Activated T-cell treated with anti-CD3 and anti-CD28 coated beads, Interleukin-2, amount 50 U/mL, for 72 hours (primary cell): ENCODE data around the gene LMX1A. TPM values are rescaled to one million over a fixed set of nuclear protein-coding genes. Genes with fewer than 3 reads are reported as not detected.

ENCODE experiments used
- ATAC-seq, 2 donors: fragments of 150-1000 bp; cut with Tn5 transposase; replicated peaks in 1 of 2; 2 replicates each; pipeline ENCODE4 v1.10.0; 2021; ENCODE audit warnings: moderate library complexity in 2 of 2, mild to moderate bottlenecking in 1 of 2
- DNase-seq, 2 donors: peaks; one replicate each; pipeline ENCODE4 v3.0.0; 2021 to 2022; ENCODE audit warnings: mixed read lengths in 1 of 2
- H3K27ac Mint-ChIP-seq: one replicate; pipeline ENCODE4 v1.8.0; 2022; ENCODE audit warnings: mild to moderate bottlenecking, moderate library complexity, mixed read lengths
- H3K27me3 Mint-ChIP-seq: one replicate; pipeline ENCODE4 v1.8.0; 2022; ENCODE audit warnings: low read depth, mixed read lengths
- H3K36me3 Mint-ChIP-seq, 2 donors: one replicate each; pipeline ENCODE4 v1.8.0; 2022; ENCODE audit warnings: mixed read lengths in 2 of 2, mild to moderate bottlenecking in 1 of 2; ENCODE audit not compliant: insufficient read depth in 2 of 2
- H3K4me1 Mint-ChIP-seq: one replicate; pipeline ENCODE4 v1.8.0; 2022; ENCODE audit warnings: low read depth, mixed read lengths
- H3K4me3 Mint-ChIP-seq, 2 donors: one replicate each; pipeline ENCODE4 v1.8.0; 2022; ENCODE audit warnings: mild to moderate bottlenecking in 2 of 2, mixed read lengths in 2 of 2, moderate library complexity in 2 of 2
- H3K9me3 Mint-ChIP-seq, 2 donors: one replicate each; pipeline ENCODE4 v1.8.0; 2022; ENCODE audit warnings: mixed read lengths in 2 of 2
- total RNA-seq, 2 donors: library from RNA; stranded (reverse); gene quantifications; one replicate each; pipeline ENCODE4 v1.2.3, GENCODE V29; 2022

LMX1A gene
- total RNA-seq, 2 donors from 2014 or later = not detected

DNA sequence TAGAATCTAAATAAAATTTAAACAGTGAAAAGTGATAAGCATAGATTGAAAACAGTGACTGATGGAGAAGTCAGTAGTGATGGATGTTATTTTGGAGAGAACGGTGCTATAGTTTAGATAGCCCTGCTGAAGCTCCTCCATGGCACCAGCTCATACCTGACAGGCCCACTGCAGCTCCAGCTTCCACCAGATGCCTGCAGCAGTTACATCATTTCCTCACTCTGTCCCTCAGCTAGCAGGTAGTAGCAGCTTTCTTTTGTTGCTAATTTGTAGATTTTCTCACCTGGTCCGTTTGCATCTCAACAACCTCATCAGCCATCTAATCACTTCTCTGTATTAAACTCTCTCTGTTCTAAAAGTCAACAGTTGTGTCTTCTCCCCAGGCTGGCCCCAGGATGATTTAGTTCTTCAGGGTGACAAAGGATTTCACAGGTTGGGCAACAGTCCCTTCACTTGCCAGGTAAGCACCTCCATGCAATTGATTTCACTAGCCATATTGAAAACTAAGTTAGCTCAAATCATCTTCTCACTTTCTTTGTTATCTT lies 128.3 kb downstream of the LMX1A start:
- peaks cover 1% of the 10 kb centered on the region for H3K27me3 Mint-ChIP-seq
- no peak overlapping the region for H3K4me3 Mint-ChIP-seq
- ATAC-seq (no peak), DNase-seq (no peak)
- H3K36me3 Mint-ChIP-seq = no peaks in the 10 kb centered on the region
- H3K4me1 Mint-ChIP-seq = no peaks in the 10 kb centered on the region
- H3K27ac Mint-ChIP-seq = no peak overlapping the region
- peaks cover 0 to 4% of the 10 kb centered on the region in 2 donors for H3K9me3 Mint-ChIP-seq

DNA sequence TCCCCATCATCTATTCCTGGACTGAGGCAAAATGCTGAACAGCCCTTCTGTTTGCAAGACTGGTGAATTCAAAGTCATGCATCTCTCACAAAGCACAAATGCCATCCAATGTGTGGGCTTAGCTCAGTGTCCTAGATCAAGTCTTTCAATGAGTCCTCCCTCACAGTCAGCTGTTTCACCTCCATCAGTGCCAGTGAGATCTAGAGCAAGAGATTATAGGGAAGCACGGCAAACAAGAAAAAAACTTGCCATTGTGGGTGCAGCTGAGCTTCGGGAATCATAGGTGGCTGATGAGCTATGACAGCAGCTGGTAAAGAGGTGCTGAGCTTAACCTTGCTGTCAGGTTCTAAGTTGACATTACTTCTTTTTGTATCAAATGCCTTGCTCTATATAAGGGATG lies 130.2 kb downstream of the LMX1A start:
- ATAC-seq (no peak), DNase-seq (no peak)
- Mint-ChIP-seq H3K27me3 (no peaks in the 10 kb centered on the region), H3K9me3 (peaks cover 0 to 4% of the 10 kb centered on the region in 2 donors), H3K36me3 (no peaks in the 10 kb centered on the region), H3K4me3 (no peak overlapping the region), H3K27ac (no peak overlapping the region), H3K4me1 (no peaks in the 10 kb centered on the region)

DNA sequence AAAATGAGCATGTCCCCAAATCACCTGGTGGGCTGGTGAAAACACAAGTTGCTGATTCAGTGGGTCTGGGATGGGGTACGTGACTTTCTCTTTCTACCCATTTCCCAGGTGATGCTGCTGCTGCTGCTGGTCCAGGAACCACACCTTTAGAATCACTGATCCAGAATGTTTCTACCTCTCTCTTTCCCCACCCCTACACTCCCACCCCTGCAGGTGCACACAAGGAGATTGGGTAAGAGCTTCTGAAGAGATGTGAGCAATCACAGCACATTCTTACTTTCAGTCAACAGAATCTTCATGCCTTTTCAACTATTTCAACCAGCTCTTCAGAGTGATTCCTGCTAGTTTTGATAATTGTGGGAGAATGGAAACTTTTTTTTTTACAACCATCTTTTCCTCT lies 130.9 kb downstream of the LMX1A start:
- H3K36me3 Mint-ChIP-seq = no peaks in the 10 kb centered on the region
- ATAC-seq = no peak
- peaks cover 0 to 4% of the 10 kb centered on the region in 2 donors for H3K9me3 Mint-ChIP-seq
- DNase-seq = no peak
- no peaks in the 10 kb centered on the region for H3K27me3 Mint-ChIP-seq
- H3K4me3 Mint-ChIP-seq = no peak overlapping the region
- H3K27ac Mint-ChIP-seq = no peak overlapping the region
- no peaks in the 10 kb centered on the region for H3K4me1 Mint-ChIP-seq

DNA sequence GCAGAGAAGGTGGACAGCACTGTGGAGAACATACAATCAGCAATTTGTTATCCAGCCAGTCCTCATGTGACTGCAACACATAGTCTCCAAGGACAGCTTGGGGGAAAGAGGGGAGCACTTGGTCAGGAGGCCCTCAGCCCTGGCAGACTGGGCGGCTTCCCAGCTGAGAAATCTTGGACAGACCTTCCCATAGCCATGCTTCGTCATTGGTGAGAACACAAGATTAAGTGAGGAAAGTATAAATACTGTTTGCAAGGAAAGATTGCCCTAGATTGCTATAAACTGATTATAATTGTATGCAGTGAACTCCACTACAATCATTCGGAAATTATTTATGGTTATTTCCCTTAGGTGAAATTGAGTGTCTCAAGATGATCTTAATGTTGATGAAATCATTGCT lies 131.5 kb downstream of the LMX1A start:
- Mint-ChIP-seq H3K36me3 (no peaks in the 10 kb centered on the region), H3K27ac (no peak overlapping the region), H3K27me3 (peaks cover 4% of the 10 kb centered on the region), H3K9me3 (peaks cover 0 to 4% of the 10 kb centered on the region in 2 donors), H3K4me3 (no peak overlapping the region), H3K4me1 (no peaks in the 10 kb centered on the region)
- ATAC-seq (no peak), DNase-seq (no peak)

DNA sequence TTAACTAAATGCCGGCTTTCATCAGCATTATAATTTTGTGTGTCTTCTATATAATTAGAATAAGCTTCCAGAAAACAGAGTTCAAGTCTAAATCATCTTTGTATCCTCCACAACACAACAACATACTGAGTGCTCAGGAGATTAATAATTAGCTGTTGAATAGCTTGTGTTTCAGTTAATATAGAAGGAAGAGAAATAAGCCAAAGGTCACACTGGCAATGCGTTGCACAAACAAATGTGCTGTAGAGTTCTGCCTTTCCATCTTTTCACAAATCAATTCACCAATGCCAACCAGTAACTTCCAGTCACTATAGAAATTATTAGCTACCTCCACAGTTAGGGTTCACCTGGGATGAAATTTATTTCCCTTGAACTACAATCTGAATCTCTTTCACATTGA lies 132.0 kb downstream of the LMX1A start:
- no peak for DNase-seq
- no peak overlapping the region for H3K27ac Mint-ChIP-seq
- H3K27me3 Mint-ChIP-seq = peaks cover 9% of the 10 kb centered on the region
- H3K4me1 Mint-ChIP-seq = no peaks in the 10 kb centered on the region
- no peak for ATAC-seq
- peaks cover 0 to 4% of the 10 kb centered on the region in 2 donors for H3K9me3 Mint-ChIP-seq
- H3K4me3 Mint-ChIP-seq = no peak overlapping the region
- no peaks in the 10 kb centered on the region for H3K36me3 Mint-ChIP-seq

DNA sequence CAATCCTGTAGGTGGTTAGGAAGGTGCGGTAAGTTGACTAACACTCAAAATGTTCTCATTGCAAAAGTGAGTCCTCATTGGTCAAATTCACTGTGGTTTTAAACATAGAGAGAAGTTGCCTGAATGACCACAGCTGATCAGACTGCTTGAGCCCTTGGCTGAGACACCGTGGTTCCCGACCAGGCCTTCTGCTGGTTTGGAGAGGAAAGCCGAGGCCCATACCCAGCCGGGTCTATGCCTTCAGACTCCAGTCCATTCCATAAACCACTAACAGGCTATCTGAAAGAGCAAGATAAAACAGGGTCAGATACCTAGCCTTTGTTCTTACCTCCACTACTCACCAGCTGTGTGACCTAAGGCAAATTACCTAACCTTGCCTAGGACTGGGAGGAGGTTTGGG lies 133.9 kb downstream of the LMX1A start:
- Mint-ChIP-seq H3K4me1 (no peaks in the 10 kb centered on the region), H3K27ac (no peak overlapping the region), H3K9me3 (peaks cover 0 to 4% of the 10 kb centered on the region in 2 donors), H3K4me3 (no peak overlapping the region), H3K27me3 (peaks cover 15% of the 10 kb centered on the region), H3K36me3 (no peaks in the 10 kb centered on the region)
- ATAC-seq (no peak), DNase-seq (no peak)

DNA sequence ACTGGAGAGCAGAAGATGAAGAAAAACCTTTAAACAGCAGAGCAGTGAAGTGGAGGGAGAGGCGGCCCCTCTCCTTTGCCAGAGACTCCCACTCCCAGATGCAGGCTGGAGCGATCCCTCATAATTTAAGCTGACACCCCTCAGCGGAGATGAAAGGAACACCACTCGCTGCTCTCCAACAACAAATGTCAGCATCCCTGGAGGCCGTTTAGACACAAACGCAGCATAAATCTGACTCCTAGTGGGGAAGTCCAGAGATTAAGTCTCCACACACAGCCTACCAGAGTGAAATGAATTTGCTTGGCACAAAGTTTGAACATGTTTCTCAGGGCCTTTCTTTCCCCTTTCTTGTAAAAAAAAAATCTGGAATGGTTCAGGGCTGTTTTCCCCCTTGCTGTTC lies 137.8 kb downstream of the LMX1A start:
- Mint-ChIP-seq H3K36me3 (no peaks in the 10 kb centered on the region), H3K9me3 (no peaks in the 10 kb centered on the region), H3K4me1 (no peaks in the 10 kb centered on the region), H3K4me3 (no peak overlapping the region), H3K27me3 (peaks cover 15% of the 10 kb centered on the region), H3K27ac (no peak overlapping the region)
- ATAC-seq = no peak
- DNase-seq = no peak

DNA sequence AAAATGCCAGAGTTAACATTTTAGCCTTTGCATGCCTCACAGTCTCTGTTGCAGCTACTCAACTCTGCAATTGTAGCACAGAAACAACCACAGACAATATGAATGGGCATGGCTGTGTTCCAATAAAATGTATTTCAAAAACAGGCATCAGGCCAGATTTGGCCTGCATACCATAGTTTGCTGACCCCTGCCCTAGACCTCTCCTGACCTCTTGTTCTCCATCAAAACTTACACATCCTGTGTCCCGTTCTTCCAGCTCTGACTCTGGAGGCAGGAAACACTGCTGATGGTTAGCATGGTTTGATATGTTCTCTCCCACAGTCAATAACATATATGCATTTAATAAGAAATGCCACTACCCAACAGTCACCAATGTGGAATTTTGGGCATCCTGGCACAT lies 138.6 kb downstream of the LMX1A start:
- Mint-ChIP-seq H3K4me3 (no peak overlapping the region), H3K36me3 (no peaks in the 10 kb centered on the region), H3K27ac (no peak overlapping the region), H3K27me3 (peaks cover 15% of the 10 kb centered on the region), H3K4me1 (no peaks in the 10 kb centered on the region), H3K9me3 (no peaks in the 10 kb centered on the region)
- no peak for DNase-seq
- no peak for ATAC-seq

DNA sequence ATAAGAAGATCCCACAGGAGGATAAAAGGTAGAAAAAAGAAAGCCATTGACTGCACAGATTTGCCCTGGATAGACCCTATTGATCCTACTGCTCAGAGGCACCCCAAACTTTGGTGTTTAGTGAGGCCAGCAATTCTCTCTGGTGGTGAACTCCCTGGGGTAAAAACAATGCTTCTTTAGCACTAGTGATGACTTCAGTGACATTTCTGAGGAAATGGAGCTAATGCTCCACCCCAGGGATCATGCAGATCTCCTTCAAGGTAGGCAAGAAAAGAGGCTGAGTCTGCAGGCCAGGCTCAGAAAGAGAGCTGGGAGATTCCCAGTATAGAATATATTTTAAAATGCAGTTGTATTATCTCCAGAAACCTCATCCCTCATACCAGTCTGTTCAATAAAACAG lies 140.3 kb downstream of the LMX1A start:
- no peak overlapping the region for H3K4me3 Mint-ChIP-seq
- no peak for ATAC-seq
- H3K4me1 Mint-ChIP-seq = no peaks in the 10 kb centered on the region
- no peak for DNase-seq
- H3K9me3 Mint-ChIP-seq = no peaks in the 10 kb centered on the region
- H3K27ac Mint-ChIP-seq = no peak overlapping the region
- H3K36me3 Mint-ChIP-seq = no peaks in the 10 kb centered on the region
- H3K27me3 Mint-ChIP-seq = peaks cover 15% of the 10 kb centered on the region

DNA sequence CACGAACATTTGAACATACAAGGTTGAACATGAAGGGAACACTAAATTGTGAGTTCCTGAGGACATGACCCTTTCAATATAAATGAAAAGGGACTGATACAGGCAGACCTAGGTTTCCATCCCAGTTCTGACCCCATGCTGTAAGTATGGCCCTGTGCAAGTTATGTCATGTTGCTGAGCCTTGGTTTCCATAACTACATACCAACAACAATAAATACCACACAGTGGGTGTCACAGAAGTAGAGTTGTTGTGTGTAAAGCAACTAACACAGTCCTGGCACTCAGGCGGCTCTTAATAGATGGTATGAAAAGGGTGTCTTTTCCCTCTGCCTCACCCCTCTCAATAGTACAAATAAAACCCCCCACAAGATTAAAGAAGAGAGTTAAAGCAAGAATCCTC lies 140.8 kb downstream of the LMX1A start:
- H3K27me3 Mint-ChIP-seq = peaks cover 15% of the 10 kb centered on the region
- H3K4me1 Mint-ChIP-seq = no peaks in the 10 kb centered on the region
- no peaks in the 10 kb centered on the region for H3K36me3 Mint-ChIP-seq
- no peak overlapping the region for H3K4me3 Mint-ChIP-seq
- no peak overlapping the region for H3K27ac Mint-ChIP-seq
- no peak for DNase-seq
- no peak for ATAC-seq
- no peaks in the 10 kb centered on the region for H3K9me3 Mint-ChIP-seq

DNA sequence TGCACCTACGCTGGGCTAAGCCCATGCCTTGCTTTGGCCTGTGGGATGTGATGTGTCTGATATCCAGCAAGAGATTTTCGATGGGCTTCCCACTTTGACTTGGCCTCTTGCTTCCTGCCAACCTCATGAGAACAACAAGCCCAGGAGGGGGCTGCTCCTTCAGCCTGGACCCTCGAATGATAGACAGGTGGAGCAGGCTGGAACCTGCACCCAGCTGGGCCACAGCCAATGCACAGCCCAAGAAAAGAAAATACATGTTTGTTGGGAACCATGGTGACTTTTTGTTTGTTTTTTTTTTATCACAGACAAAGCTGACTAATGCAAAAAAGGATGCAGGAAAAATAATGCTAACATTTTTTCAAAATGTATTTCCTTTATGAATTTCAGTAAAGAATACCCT lies 144.3 kb downstream of the LMX1A start:
- Mint-ChIP-seq H3K4me1 (no peaks in the 10 kb centered on the region), H3K36me3 (no peaks in the 10 kb centered on the region), H3K4me3 (no peak overlapping the region), H3K27ac (no peak overlapping the region), H3K27me3 (no peaks in the 10 kb centered on the region), H3K9me3 (no peaks in the 10 kb centered on the region)
- DNase-seq = no peak
- no peak for ATAC-seq

DNA sequence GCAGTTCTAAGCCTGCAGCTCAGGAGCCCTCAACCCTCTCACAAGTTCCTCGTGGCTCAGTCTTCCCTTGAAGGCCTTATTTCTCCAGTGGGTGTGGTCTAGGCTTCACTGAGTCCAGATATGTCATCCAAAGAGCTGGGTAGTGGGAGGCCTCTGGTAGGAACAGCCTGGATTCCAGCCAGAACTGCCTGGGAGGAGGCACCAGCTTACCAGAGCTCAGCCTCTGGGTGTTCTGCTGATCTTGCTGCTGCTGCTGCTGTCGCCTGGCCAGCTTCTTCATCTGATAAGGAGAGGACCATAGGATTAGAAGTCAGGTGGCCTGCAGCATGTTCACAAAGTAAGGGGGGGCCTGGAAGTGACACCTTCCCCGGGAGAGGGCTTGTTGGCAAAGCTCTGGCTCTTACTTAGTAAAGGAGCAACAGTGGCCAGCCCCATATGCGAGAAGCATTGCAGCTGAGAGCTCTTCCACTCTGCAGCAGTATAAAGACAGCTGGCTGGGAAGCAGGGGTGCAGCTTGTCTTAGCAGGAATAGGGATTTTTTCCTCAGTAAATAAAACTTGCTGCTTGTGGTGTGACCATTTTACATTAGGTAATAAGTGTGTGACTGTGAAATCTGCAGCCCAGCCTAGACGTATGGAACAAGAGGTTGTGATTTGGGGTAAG lies 148.5 kb downstream of the LMX1A start:
- Mint-ChIP-seq H3K27me3 (no peaks in the 10 kb centered on the region), H3K36me3 (no peaks in the 10 kb centered on the region), H3K4me1 (no peaks in the 10 kb centered on the region), H3K27ac (no peak overlapping the region), H3K9me3 (no peaks in the 10 kb centered on the region), H3K4me3 (no peak overlapping the region)
- no peak for ATAC-seq
- no peak for DNase-seq

DNA sequence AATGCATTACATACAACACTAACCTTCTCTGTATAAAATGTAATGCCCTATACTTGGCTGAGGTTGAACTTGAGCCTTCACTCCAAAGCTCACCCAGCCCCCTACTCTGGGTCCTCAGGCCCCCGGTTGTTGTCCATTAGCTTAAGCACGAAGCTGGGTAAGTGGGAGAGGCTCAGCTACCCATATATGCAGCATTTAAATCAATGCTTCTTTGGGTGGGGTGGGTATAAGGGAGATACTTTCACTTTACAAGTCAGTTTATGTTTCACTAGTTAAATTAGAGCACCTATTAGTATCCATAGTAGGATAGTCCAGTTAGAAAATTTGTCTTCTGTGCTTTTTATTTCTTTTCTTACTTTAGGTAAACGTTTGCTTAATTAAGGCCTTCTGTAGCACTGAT lies 151.4 kb downstream of the LMX1A start:
- Mint-ChIP-seq H3K4me1 (no peaks in the 10 kb centered on the region), H3K9me3 (no peaks in the 10 kb centered on the region), H3K4me3 (no peak overlapping the region), H3K27me3 (no peaks in the 10 kb centered on the region), H3K27ac (no peak overlapping the region), H3K36me3 (no peaks in the 10 kb centered on the region)
- no peak for DNase-seq
- no peak for ATAC-seq

DNA sequence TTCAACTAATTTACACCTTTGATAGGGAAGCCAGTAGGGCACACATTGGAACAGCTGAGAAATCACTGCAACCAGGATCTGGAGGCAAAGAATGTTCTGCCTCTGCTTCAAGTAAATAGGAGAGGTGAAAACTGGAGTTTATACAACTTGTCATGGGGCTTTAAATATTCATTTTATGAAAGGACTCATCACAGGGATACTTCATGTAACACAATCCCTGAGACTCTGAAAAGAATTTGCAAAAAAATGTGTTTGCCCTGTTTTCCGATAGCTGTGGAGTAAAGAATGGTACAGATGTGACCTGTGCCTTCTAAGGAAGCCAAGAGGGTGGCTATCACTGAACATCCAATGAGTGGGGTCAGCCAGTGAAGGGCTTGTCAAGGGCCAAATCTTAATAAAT lies 152.0 kb downstream of the LMX1A start:
- Mint-ChIP-seq H3K4me1 (no peaks in the 10 kb centered on the region), H3K9me3 (no peaks in the 10 kb centered on the region), H3K36me3 (no peaks in the 10 kb centered on the region), H3K27me3 (no peaks in the 10 kb centered on the region), H3K4me3 (no peak overlapping the region), H3K27ac (no peak overlapping the region)
- DNase-seq (no peak), ATAC-seq (no peak)
